Measurements from ENCODE around the gene CDKL1. TPM values are rescaled to one million over a fixed set of nuclear protein-coding genes. Genes with fewer than 3 reads are reported as not detected.
A peak's percentile ranks its signal among the peaks of the same experiment; 100 is the strongest.
"Not testable (repeated sequence)": the region's sequence is repeated elsewhere in the genome, so short reads cannot be mapped to it uniquely, and the experiment has no call there.

Gene CDKL1
- total and polyA plus RNA-seq, 2 donors (not counting 1 experiment from before 2014, with no cell fraction given) = 18.5 to 22.8 TPM

DNA sequence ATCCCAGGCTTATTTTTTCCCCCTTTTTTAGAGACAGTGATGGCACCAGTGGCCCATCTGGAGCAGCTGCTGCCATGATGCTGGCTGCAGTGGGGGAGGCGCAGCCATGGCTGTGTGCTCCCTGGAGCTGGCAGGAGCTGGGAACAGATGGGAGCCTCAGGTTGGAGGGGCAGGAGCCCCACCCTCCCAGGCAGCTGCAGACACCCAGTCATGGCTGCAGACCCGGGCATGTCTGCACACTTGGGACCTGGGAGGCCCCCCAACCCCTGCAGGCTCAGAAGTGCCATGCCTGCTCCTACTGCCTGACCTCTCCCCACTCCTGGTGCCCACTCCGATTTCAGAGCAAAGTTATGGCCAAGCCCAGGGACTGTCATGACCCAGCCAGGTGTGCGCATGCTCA, 25.1 kb downstream of the CDKL1 start:
- Histone ChIP-seq H3K4me1 (ENCODE audit: control insufficient read depth, extremely low read depth, insufficient read depth, low read length) (peaks cover under 1% of the 10 kb centered on the region), H3K4me2 (ENCODE audit: extremely low read depth, insufficient read depth, low read length) (no peak overlapping the region), H3K36me3 (ENCODE audit: control insufficient read depth, insufficient read depth, low read length) (no peaks in the 10 kb centered on the region), H4K20me1 (ENCODE audit: control insufficient read depth, extremely low read depth, insufficient read depth, low read length) (no peaks in the 10 kb centered on the region), H3K27me3 (ENCODE audit: control insufficient read depth, insufficient read depth, low read length) (no peaks in the 10 kb centered on the region), H3K27ac (ENCODE audit: insufficient read depth, low read length) (no peak overlapping the region), H3K79me2 (ENCODE audit: control insufficient read depth, insufficient read depth, low read length) (no peaks in the 10 kb centered on the region), H3K9me3 (ENCODE audit: control insufficient read depth, insufficient read depth, low read depth, low read length) (no peaks in the 10 kb centered on the region), H3K4me3 (replicated peaks in 1 of 4; ENCODE audit: control extremely low read depth in 1 of 4, insufficient read depth in 1 of 4, low read depth in 3 of 4, low read length in 4 of 4) (no peak overlapping the region), H3K9ac (ENCODE audit: insufficient read depth, low read length) (no peak overlapping the region), H2AFZ (ENCODE audit: low read length) (no peak overlapping the region)
- no peak for TF ChIP-seq CTCF (conservative IDR thresholded peaks at IDR 0.05 in 1 of 2, IDR thresholded peaks at IDR 0.05 in 1 of 2; ENCODE audit: low read depth in 1 of 2, low read length in 2 of 2)
- DNase-seq (ENCODE audit: low read depth in 2 of 2) = no peak

GRCh38 chr14:50366589-50366988, 30.1 kb downstream of the CDKL1 start:
- Histone ChIP-seq H3K9me3 (ENCODE audit: control insufficient read depth, insufficient read depth, low read depth, low read length) (no peaks in the 10 kb centered on the region), H2AFZ (ENCODE audit: low read length) (peak overlapping the region; percentile 16)
- no peak for DNase-seq (ENCODE audit: low read depth in 2 of 2)

DNA sequence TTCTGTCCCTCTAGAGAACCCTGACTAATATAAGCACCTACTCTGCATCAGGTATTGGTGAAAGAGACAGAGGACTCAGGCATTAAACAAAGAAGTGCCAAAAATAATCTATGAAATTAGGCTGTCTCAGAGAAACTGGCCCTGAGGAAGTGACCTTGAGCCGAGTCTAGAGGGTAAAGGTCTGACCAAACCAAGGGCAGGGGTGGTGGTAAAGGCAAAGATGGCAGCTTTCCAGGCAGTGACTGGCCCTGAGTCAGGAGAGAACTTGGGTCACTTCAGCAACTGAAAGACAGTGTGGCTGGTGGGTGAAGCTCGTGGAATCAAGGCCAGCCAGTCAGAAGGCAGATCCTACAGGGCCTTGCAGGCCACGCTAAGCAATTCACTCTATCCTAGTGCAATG, 30.6 kb downstream of the CDKL1 start:
- H3K9me3 ChIP-seq (ENCODE audit: control insufficient read depth, insufficient read depth, low read depth, low read length) = no peaks in the 10 kb centered on the region
- no peak overlapping the region for H3K4me3 ChIP-seq (replicated peaks in 1 of 4; ENCODE audit: control extremely low read depth in 1 of 4, insufficient read depth in 1 of 4, low read depth in 3 of 4, low read length in 4 of 4)
- no peak overlapping the region for H3K27ac ChIP-seq (ENCODE audit: insufficient read depth, low read length)
- TF ChIP-seq CTCF (conservative IDR thresholded peaks at IDR 0.05 in 1 of 2, IDR thresholded peaks at IDR 0.05 in 1 of 2; ENCODE audit: low read depth in 1 of 2, low read length in 2 of 2) (no peak), EZH2 (IDR thresholded peaks at IDR 0.05; ENCODE audit: low read length, missing control alignments) (no peak)
- peaks cover 6% of the 10 kb centered on the region for H3K4me1 ChIP-seq (ENCODE audit: control insufficient read depth, extremely low read depth, insufficient read depth, low read length)
- no peaks in the 10 kb centered on the region for H4K20me1 ChIP-seq (ENCODE audit: control insufficient read depth, extremely low read depth, insufficient read depth, low read length)
- DNase-seq (ENCODE audit: low read depth in 2 of 2) = peak in 1 of 2 donors; percentile 29
- no peak overlapping the region for H3K9ac ChIP-seq (ENCODE audit: insufficient read depth, low read length)
- no peak overlapping the region for H2AFZ ChIP-seq (ENCODE audit: low read length)
- no peak overlapping the region for H3K4me2 ChIP-seq (ENCODE audit: extremely low read depth, insufficient read depth, low read length)
- H3K27me3 ChIP-seq (ENCODE audit: control insufficient read depth, insufficient read depth, low read length) = no peaks in the 10 kb centered on the region
- H3K36me3 ChIP-seq (ENCODE audit: control insufficient read depth, insufficient read depth, low read length) = no peaks in the 10 kb centered on the region
- no peaks in the 10 kb centered on the region for H3K79me2 ChIP-seq (ENCODE audit: control insufficient read depth, insufficient read depth, low read length)

More at GRCh38 chr14:50366589-50366988, 30.1 kb downstream of the CDKL1 start:
- Histone ChIP-seq H3K36me3 (ENCODE audit: control insufficient read depth, insufficient read depth, low read length) (no peaks in the 10 kb centered on the region), H4K20me1 (ENCODE audit: control insufficient read depth, extremely low read depth, insufficient read depth, low read length) (no peaks in the 10 kb centered on the region), H3K27ac (ENCODE audit: insufficient read depth, low read length) (no peak overlapping the region), H3K9ac (ENCODE audit: insufficient read depth, low read length) (no peak overlapping the region), H3K4me1 (ENCODE audit: control insufficient read depth, extremely low read depth, insufficient read depth, low read length) (peaks cover 6% of the 10 kb centered on the region), H3K4me3 (replicated peaks in 1 of 4; ENCODE audit: control extremely low read depth in 1 of 4, insufficient read depth in 1 of 4, low read depth in 3 of 4, low read length in 4 of 4) (no peak overlapping the region), H3K79me2 (ENCODE audit: control insufficient read depth, insufficient read depth, low read length) (no peaks in the 10 kb centered on the region), H3K27me3 (ENCODE audit: control insufficient read depth, insufficient read depth, low read length) (no peaks in the 10 kb centered on the region), H3K4me2 (ENCODE audit: extremely low read depth, insufficient read depth, low read length) (no peak overlapping the region)
- TF ChIP-seq EZH2 (IDR thresholded peaks at IDR 0.05; ENCODE audit: low read length, missing control alignments) (no peak), CTCF (conservative IDR thresholded peaks at IDR 0.05 in 1 of 2, IDR thresholded peaks at IDR 0.05 in 1 of 2; ENCODE audit: low read depth in 1 of 2, low read length in 2 of 2) (no peak)

- H3K27me3 ChIP-seq (ENCODE audit: control insufficient read depth, insufficient read depth, low read length); H4K20me1 ChIP-seq (ENCODE audit: control insufficient read depth, extremely low read depth, insufficient read depth, low read length); H3K27ac ChIP-seq (ENCODE audit: insufficient read depth, low read length); H3K4me3 ChIP-seq (replicated peaks in 1 of 4; ENCODE audit: control extremely low read depth in 1 of 4, insufficient read depth in 1 of 4, low read depth in 3 of 4, low read length in 4 of 4); H3K4me1 ChIP-seq (ENCODE audit: control insufficient read depth, extremely low read depth, insufficient read depth, low read length); H3K79me2 ChIP-seq (ENCODE audit: control insufficient read depth, insufficient read depth, low read length); H3K4me2 ChIP-seq (ENCODE audit: extremely low read depth, insufficient read depth, low read length); DNase-seq (ENCODE audit: low read depth in 2 of 2); H3K36me3 ChIP-seq (ENCODE audit: control insufficient read depth, insufficient read depth, low read length); H3K9ac ChIP-seq (ENCODE audit: insufficient read depth, low read length); H3K9me3 ChIP-seq (ENCODE audit: control insufficient read depth, insufficient read depth, low read depth, low read length); H2AFZ ChIP-seq (ENCODE audit: low read length): not testable (repeated sequence)
Measured at GRCh38 chr14:50365572-50365971, 31.1 kb downstream of the CDKL1 start.
